HepG2 (cell line): Measurements from ENCODE around the gene DNPH1. TPM values are rescaled to one million over a fixed set of nuclear protein-coding genes. Genes with fewer than 3 reads are reported as not detected.
A peak's percentile ranks its signal among the peaks of the same experiment; 100 is the strongest.

Source experiments
- CEBPB ChIP-seq: IDR thresholded peaks from 2 replicates; pipeline ENCODE4 v1.6.1; 2011; ENCODE audit warnings: low read depth, low read length, improper control_type of control experiment, borderline replicate concordance
- DPF2 ChIP-seq: sonication (generic); formaldehyde crosslinking; IDR thresholded peaks from 2 replicates; pipeline ENCODE4 v1.4.0; 2020; ENCODE audit warnings: mild to moderate bottlenecking, low read depth, missing genetic modification reagents, borderline replicate concordance
- GRHL1 ChIP-seq: sonication (generic); formaldehyde crosslinking; conservative IDR thresholded peaks from 2 replicates; pipeline ENCODE4 v1.8.0; 2022; ENCODE audit warnings: missing genetic modification reagents
- MAFK ChIP-seq, 2 experiments: IDR thresholded peaks in 1 of 2; conservative IDR thresholded peaks in 1 of 2; 2 replicates each; pipeline ENCODE4 v1.6.1; 2011; ENCODE audit warnings: improper control_type of control experiment in 2 of 2, low read length in 2 of 2
- MTA1 ChIP-seq: sonication (generic); formaldehyde crosslinking; IDR thresholded peaks from 2 replicates; pipeline ENCODE4 v1.4.0; 2020; ENCODE audit warnings: missing genetic modification reagents, mild to moderate bottlenecking, borderline replicate concordance
- PPARG ChIP-seq: conservative IDR thresholded peaks from 2 replicates; pipeline ENCODE4 v1.6.1; 2016; ENCODE audit warnings: missing biosample characterization, missing genetic modification reagents
- RARG ChIP-seq: sonication (generic); formaldehyde crosslinking; IDR thresholded peaks from 2 replicates; pipeline ENCODE4 v1.4.0; 2020; ENCODE audit warnings: low read depth, mild to moderate bottlenecking, missing genetic modification reagents
- SMARCC2 ChIP-seq: fragments of 450-650 bp; IDR thresholded peaks from 2 replicates; pipeline ENCODE4 v1.6.1; 2017; ENCODE audit warnings: antibody characterized with exemption, mild to moderate bottlenecking
- SP1 ChIP-seq, 2 experiments: fragments of 450-650 bp in 1 of 2; sonication (generic) in 1 of 2; formaldehyde crosslinking in 1 of 2; IDR thresholded peaks; 2 replicates each; pipeline versions ENCODE4 v1.4.0 to v1.6.1; 2016 to 2020; ENCODE audit warnings: missing genetic modification reagents in 1 of 2
- SSRP1 ChIP-seq: IDR thresholded peaks from 2 replicates; pipeline ENCODE4 v1.6.1; 2016; ENCODE audit warnings: control low read depth
- TEF ChIP-seq: sonication (generic); formaldehyde crosslinking; IDR thresholded peaks from 2 replicates; pipeline ENCODE4 v1.5.0; 2020; ENCODE audit warnings: missing genetic modification reagents
- XRCC5 ChIP-seq: fragments of 200-400 bp; formaldehyde crosslinking; optimal IDR thresholded peaks from 2 replicates; pipeline ENCODE3; 2017; ENCODE audit warnings: mild to moderate bottlenecking, low read length
- ZBTB39 ChIP-seq: sonication (generic); formaldehyde crosslinking; IDR thresholded peaks from 2 replicates; pipeline ENCODE4 v1.5.0; 2020; ENCODE audit warnings: missing genetic modification reagents
- ZNF329 ChIP-seq: sonication (generic); formaldehyde crosslinking; IDR thresholded peaks from 2 replicates; pipeline ENCODE4 v1.9.0; 2021; ENCODE audit warnings: low read depth, mild to moderate bottlenecking, missing genetic modification reagents
- ZNF414 ChIP-seq: sonication (generic); formaldehyde crosslinking; IDR thresholded peaks from 2 replicates; pipeline ENCODE4 v1.5.0; 2020; ENCODE audit warnings: missing genetic modification reagents
- ZNF496 ChIP-seq: sonication (generic); formaldehyde crosslinking; IDR thresholded peaks from 2 replicates; pipeline ENCODE4 v1.8.1; 2023; ENCODE audit warnings: mild to moderate bottlenecking, moderate library complexity, missing genetic modification reagents; ENCODE audit not compliant: insufficient replicate concordance
- ZNF564 ChIP-seq: sonication (generic); formaldehyde crosslinking; IDR thresholded peaks from 2 replicates; pipeline ENCODE4 v1.8.1; 2023; ENCODE audit warnings: mild to moderate bottlenecking, missing genetic modification reagents
- ZNF589 ChIP-seq: sonication (generic); formaldehyde crosslinking; conservative IDR thresholded peaks from 2 replicates; pipeline ENCODE4 v1.8.0; 2022; ENCODE audit warnings: mild to moderate bottlenecking, moderate library complexity, missing genetic modification reagents
- ZNF619 ChIP-seq: sonication (generic); formaldehyde crosslinking; IDR thresholded peaks from 2 replicates; pipeline ENCODE4 v1.4.0; 2020; ENCODE audit warnings: mild to moderate bottlenecking, missing genetic modification reagents
- ZNF772 ChIP-seq: sonication (generic); formaldehyde crosslinking; IDR thresholded peaks from 2 replicates; pipeline ENCODE4 v1.5.0; 2020; ENCODE audit warnings: mild to moderate bottlenecking, missing genetic modification reagents
- polyA plus RNA-seq, 8 experiments: library from polyadenylated mRNA; depleted of rRNA in 3 of 8; stranded (reverse) in 7 of 8; unstranded in 1 of 8; fragments of >200 nt; fragmentation: Illumina TruSeq in 4 of 8; extraction: Trizol in 4 of 8; gene quantifications; 2 replicates each; pipeline versions ENCODE4 v1.2.1 to v1.2.3, GENCODE V29; 2011 to 2016; ENCODE audit warnings: low read depth in 4 of 8, missing spikeins in 1 of 8, mixed read lengths in 1 of 8; ENCODE audit not compliant: insufficient read depth in 1 of 8
- total RNA-seq, 5 experiments: library from RNA; depleted of rRNA; stranded (reverse); fragments of >200 nt; fragmentation: Illumina TruSeq; extraction: Trizol; gene quantifications; 2 replicates each; pipeline ENCODE4 v1.2.3, GENCODE V29; 2016; ENCODE audit warnings: low read depth in 1 of 5
- TF ChIP-seq, protein P1 (sequence below): sonication (generic); formaldehyde crosslinking; IDR thresholded peaks from 2 replicates; pipeline ENCODE4 v1.9.0; 2021; ENCODE audit warnings: missing genetic modification reagents, borderline replicate concordance

Gene DNPH1
- total and polyA plus RNA-seq, 2 of the 13 experiments (the other 11 are each of a cell fraction or from before 2014, with no cell fraction given), result 56.5 to 75.1 TPM

GRCh38 chr6:43247114-43247999, 18.1 kb upstream of the DNPH1 start (continued):
- TF ChIP-seq ZNF619, result no peak
- TF ChIP-seq ZNF414 (CRISPR knock-in tag), result no peak
- TF ChIP-seq TEF, result no peak
- no peak for TF ChIP-seq XRCC5
- no peak for TF ChIP-seq CEBPB
- no peak; the same call in 1 of the 2 replicates for TF ChIP-seq ZNF564 (CRISPR knock-in tag)
- no peak for TF ChIP-seq ZNF496 (CRISPR knock-in tag)
- TF ChIP-seq, protein P1, sequence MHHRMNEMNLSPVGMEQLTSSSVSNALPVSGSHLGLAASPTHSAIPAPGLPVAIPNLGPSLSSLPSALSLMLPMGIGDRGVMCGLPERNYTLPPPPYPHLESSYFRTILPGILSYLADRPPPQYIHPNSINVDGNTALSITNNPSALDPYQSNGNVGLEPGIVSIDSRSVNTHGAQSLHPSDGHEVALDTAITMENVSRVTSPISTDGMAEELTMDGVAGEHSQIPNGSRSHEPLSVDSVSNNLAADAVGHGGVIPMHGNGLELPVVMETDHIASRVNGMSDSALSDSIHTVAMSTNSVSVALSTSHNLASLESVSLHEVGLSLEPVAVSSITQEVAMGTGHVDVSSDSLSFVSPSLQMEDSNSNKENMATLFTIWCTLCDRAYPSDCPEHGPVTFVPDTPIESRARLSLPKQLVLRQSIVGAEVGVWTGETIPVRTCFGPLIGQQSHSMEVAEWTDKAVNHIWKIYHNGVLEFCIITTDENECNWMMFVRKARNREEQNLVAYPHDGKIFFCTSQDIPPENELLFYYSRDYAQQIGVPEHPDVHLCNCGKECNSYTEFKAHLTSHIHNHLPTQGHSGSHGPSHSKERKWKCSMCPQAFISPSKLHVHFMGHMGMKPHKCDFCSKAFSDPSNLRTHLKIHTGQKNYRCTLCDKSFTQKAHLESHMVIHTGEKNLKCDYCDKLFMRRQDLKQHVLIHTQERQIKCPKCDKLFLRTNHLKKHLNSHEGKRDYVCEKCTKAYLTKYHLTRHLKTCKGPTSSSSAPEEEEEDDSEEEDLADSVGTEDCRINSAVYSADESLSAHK, result no peak
- TF ChIP-seq SSRP1 (CRISPR knock-in tag), result no peak
- TF ChIP-seq MAFK (conservative IDR thresholded peaks at IDR 0.05 in 1 of 2, IDR thresholded peaks at IDR 0.05 in 1 of 2; ENCODE audit: low read length in 2 of 2), result no peak
- TF ChIP-seq ZNF589 (CRISPR knock-in tag), result 0 out of 2 replicates have a peak, but pooled peaks have one; percentile 26
- no peak; the same call in 1 of the 2 replicates for TF ChIP-seq MTA1 (CRISPR knock-in tag)
- TF ChIP-seq SP1 (IDR thresholded peaks at IDR 0.05), result no peak
- TF ChIP-seq SP1 (CRISPR knock-in tag; IDR thresholded peaks at IDR 0.05), result no peak; the same call in 1 of the 2 replicates
- no peak for TF ChIP-seq GRHL1 (CRISPR knock-in tag)
- TF ChIP-seq ZBTB39 (CRISPR knock-in tag), result no peak
- TF ChIP-seq ZNF329 (CRISPR knock-in tag), result no peak; the same call in 1 of the 2 replicates
- no peak for TF ChIP-seq DPF2 (CRISPR knock-in tag)
- no peak for TF ChIP-seq PPARG (CRISPR knock-in tag)
- TF ChIP-seq ZNF772, result no peak
- no peak for TF ChIP-seq RARG
- no peak for TF ChIP-seq SMARCC2
